ENCODE measurements around the gene DSCAML1. TPM values are rescaled to one million over a fixed set of nuclear protein-coding genes. Genes with fewer than 3 reads are reported as not detected.

Gene DSCAML1
- total RNA-seq, 1 experiment from 2014 or later, result not detected

DNA sequence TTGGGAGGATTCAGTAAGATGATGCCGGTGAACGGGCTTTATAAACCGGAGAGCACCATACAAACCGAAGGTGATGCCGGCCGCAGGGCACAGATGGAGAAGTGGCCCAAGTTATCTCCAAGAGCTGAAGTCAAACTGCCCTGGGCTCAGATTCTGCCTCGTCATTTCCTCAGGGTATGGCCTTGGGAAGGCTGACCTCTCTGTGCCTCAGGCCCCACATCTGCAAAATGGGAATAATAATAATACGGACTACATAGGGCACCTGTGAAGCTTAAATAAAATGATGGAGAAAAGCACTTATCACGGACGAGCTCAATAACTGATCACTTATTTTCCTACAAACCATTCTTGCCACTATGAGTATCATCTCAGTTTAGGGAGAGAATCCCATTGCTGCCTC, 29.9 kb downstream of the DSCAML1 start (continued):
- no peak for TF ChIP-seq CTCF (IDR thresholded peaks at IDR 0.05 in 2 of 3, conservative IDR thresholded peaks at IDR 0.05 in 1 of 3; ENCODE audit: borderline replicate concordance in 1 of 3, insufficient read depth in 1 of 3, low read depth in 2 of 3, low read length in 2 of 3)
- no peak for TF ChIP-seq EZH2 (IDR thresholded peaks at IDR 0.05)
- no peak for TF ChIP-seq CBX3 (IDR thresholded peaks at IDR 0.05; ENCODE audit: low read depth)
- TF ChIP-seq, protein P1, sequence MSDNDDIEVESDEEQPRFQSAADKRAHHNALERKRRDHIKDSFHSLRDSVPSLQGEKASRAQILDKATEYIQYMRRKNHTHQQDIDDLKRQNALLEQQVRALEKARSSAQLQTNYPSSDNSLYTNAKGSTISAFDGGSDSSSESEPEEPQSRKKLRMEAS (IDR thresholded peaks at IDR 0.05), result no peak

GRCh38 chr11:117766576-117766975, 30.4 kb downstream of the DSCAML1 start:
- no peaks in the 10 kb centered on the region for H4K20me1 ChIP-seq (ENCODE audit: insufficient read depth)
- H3K27ac ChIP-seq (ENCODE audit: low read depth, low read length), result no peak overlapping the region
- RAD21 ChIA-PET (ENCODE audit: low non-redundant PET in 1 of 2, low total read pairs in 2 of 2, uncharacterized antibody in 2 of 2, unreplicated experiment in 2 of 2), result no interaction called here
- ATAC-seq (no peak), DNase-seq (ENCODE audit: low read depth, low spot score) (no peak)
- H3K9me3 ChIP-seq (ENCODE audit: control insufficient read depth in 1 of 2, insufficient read depth in 1 of 2, low read depth in 1 of 2, low read length in 2 of 2), result no peaks in the 10 kb centered on the region
- intact Hi-C loops (cut with micrococcal nuclease), result no loop called here
- H3K4me1 ChIP-seq (ENCODE audit: control insufficient read depth in 1 of 2, insufficient read depth in 2 of 2, low read length in 2 of 2), result no peaks in the 10 kb centered on the region
- H3K4me2 ChIP-seq (ENCODE audit: low read length), result no peak overlapping the region
- H3K9ac ChIP-seq (ENCODE audit: low read length), result no peak overlapping the region
- H3K79me2 ChIP-seq (ENCODE audit: insufficient read depth, low read length), result no peaks in the 10 kb centered on the region
- no peak for TF ChIP-seq YY1 (IDR thresholded peaks at IDR 0.05; ENCODE audit: extremely low read depth, insufficient replicate concordance, low read depth, low read length)
- CTCF ChIA-PET, result no interaction called here
- no peaks in the 10 kb centered on the region for H3K9me2 ChIP-seq (ENCODE audit: insufficient read depth)
- H3K27me3 ChIP-seq (ENCODE audit: insufficient read depth, low read length), result peaks cover 9% of the 10 kb centered on the region; the same call in 1 of the 2 replicates
- H3K36me3 ChIP-seq (ENCODE audit: control insufficient read depth in 1 of 2, insufficient read depth in 2 of 2, low read length in 2 of 2), result no peaks in the 10 kb centered on the region
- BruUV-seq (replicated peaks), result no TSS peak
- no peak overlapping the region for H3K4me3 ChIP-seq (replicated peaks in 1 of 2; ENCODE audit: low read depth in 1 of 2, low read length in 2 of 2)
- H2AFZ ChIP-seq (ENCODE audit: low read depth, low read length, poor library complexity, severe bottlenecking), result no peak overlapping the region
- POLR2A ChIA-PET, result no interaction called here

DNA sequence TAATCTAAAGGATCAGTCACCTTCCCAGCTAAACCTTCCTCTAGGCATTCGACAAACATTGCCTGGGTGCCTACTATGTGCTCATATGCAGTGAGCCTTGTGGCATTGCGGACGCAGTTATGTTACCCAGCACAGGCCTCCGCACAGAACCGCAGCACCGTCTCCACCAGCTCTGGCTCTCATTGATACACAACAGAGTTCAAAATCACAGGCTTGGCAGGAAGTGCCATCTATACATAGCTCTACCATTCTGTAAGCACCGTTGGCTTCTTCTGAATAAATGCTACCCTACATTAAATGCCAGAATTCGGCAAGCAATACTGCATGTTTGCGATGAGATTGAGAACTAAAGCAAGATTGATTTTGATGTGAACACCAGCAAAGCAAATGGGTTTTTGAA, 31.0 kb downstream of the DSCAML1 start:
- no peak overlapping the region for H3K27ac ChIP-seq (ENCODE audit: low read depth, low read length)
- intact Hi-C loops (cut with micrococcal nuclease), result no loop called here
- DNase-seq (ENCODE audit: low read depth, low spot score), result no peak
- no peaks in the 10 kb centered on the region for H3K79me2 ChIP-seq (ENCODE audit: insufficient read depth, low read length)
- H3K9me3 ChIP-seq (ENCODE audit: control insufficient read depth in 1 of 2, insufficient read depth in 1 of 2, low read depth in 1 of 2, low read length in 2 of 2), result no peaks in the 10 kb centered on the region
- no TSS peak for BruUV-seq (replicated peaks)
- H3K9ac ChIP-seq (ENCODE audit: low read length), result no peak overlapping the region
- POLR2A ChIA-PET, result no interaction called here
- H3K4me1 ChIP-seq (ENCODE audit: control insufficient read depth in 1 of 2, insufficient read depth in 2 of 2, low read length in 2 of 2), result no peaks in the 10 kb centered on the region
- no peaks in the 10 kb centered on the region for H4K20me1 ChIP-seq (ENCODE audit: insufficient read depth)
- CTCF ChIA-PET, result no interaction called here
- H3K27me3 ChIP-seq (ENCODE audit: insufficient read depth, low read length), result peaks cover 9% of the 10 kb centered on the region; the same call in 1 of the 2 replicates
- H3K36me3 ChIP-seq (ENCODE audit: control insufficient read depth in 1 of 2, insufficient read depth in 2 of 2, low read length in 2 of 2), result no peaks in the 10 kb centered on the region
- RAD21 ChIA-PET (ENCODE audit: low non-redundant PET in 1 of 2, low total read pairs in 2 of 2, uncharacterized antibody in 2 of 2, unreplicated experiment in 2 of 2), result no interaction called here
- H2AFZ ChIP-seq (ENCODE audit: low read depth, low read length, poor library complexity, severe bottlenecking), result no peak overlapping the region
- H3K4me2 ChIP-seq (ENCODE audit: low read length), result no peak overlapping the region
- no peak for ATAC-seq
- no peak overlapping the region for H3K4me3 ChIP-seq (replicated peaks in 1 of 2; ENCODE audit: low read depth in 1 of 2, low read length in 2 of 2)
- no peaks in the 10 kb centered on the region for H3K9me2 ChIP-seq (ENCODE audit: insufficient read depth)
- no peak for TF ChIP-seq POLR2AphosphoS5 (IDR thresholded peaks at IDR 0.05; ENCODE audit: low read depth, low read length)
- TF ChIP-seq ZBTB33 (IDR thresholded peaks at IDR 0.05; ENCODE audit: extremely low read depth, insufficient replicate concordance, low read length), result no peak
- TF ChIP-seq ELF1 (IDR thresholded peaks at IDR 0.05; ENCODE audit: borderline replicate concordance, low read depth), result no peak
- no peak for TF ChIP-seq EZH2 (IDR thresholded peaks at IDR 0.05)
- no peak for TF ChIP-seq SRF (IDR thresholded peaks at IDR 0.05; ENCODE audit: low read depth)
- no peak for TF ChIP-seq POLR2A (IDR thresholded peaks at IDR 0.05; ENCODE audit: borderline replicate concordance, extremely low read depth, insufficient read depth, insufficient read length)
- TF ChIP-seq, protein P1 (IDR thresholded peaks at IDR 0.05), result no peak
- TF ChIP-seq ZNF274 (IDR thresholded peaks at IDR 0.05; ENCODE audit: low read depth, low read length), result no peak
- TF ChIP-seq EZH2phosphoT487 (IDR thresholded peaks at IDR 0.05; ENCODE audit: borderline replicate concordance), result no peak

Measured in HCT116 (cell line).